GM12891 (cell line): Measurements from ENCODE around the gene IL15RA.

ENCODE experiments used
- POLR2A ChIP-seq: IDR thresholded peaks from 2 replicates; pipeline ENCODE4 v1.6.1; 2011; ENCODE audit warnings: low read depth, low read length, control low read depth
- POLR2AphosphoS5 ChIP-seq: IDR thresholded peaks from 2 replicates; pipeline ENCODE4 v1.6.1; 2011; ENCODE audit warnings: low read depth, low read length, control low read depth
- SPI1 ChIP-seq: IDR thresholded peaks from 2 replicates; pipeline ENCODE4 v1.6.1; 2011; ENCODE audit warnings: low read depth, low read length, control low read depth
- TAF1 ChIP-seq: IDR thresholded peaks from 2 replicates; pipeline ENCODE4 v1.6.1; 2011; ENCODE audit warnings: low read depth, low read length, control low read depth

- TF ChIP-seq POLR2A (no peak), POLR2AphosphoS5 (no peak), TAF1 (no peak), SPI1 (peak; percentile 74)
These were observed 10.4 kb upstream of the IL15RA start for GRCh38 chr10:5987747-5988146.
